ENCODE measurements around the gene TLNRD1.

The TLNRD1 gene

GRCh38 chr15:80989518-80990478 lies 10.9 kb upstream of the TLNRD1 start, which contains the start of gene MESD:
MESD (minus strand) TSS chr15:80989819; CDS start chr15:80989791, 28 bp downstream.
- DNase-seq, result peak; percentile 96
- peaks cover 24% of the 10 kb centered on the region for H3K4me1 ChIP-seq (ENCODE audit: low read length)
- H3K27ac ChIP-seq (ENCODE audit: low read length), result peak within 1 kb of the TSS; percentile 69; the same call in 1 of the 2 replicates
- H3K9me2 ChIP-seq (replicated peaks; ENCODE audit: insufficient read depth, low read length), result no peaks in the 10 kb centered on the region
- H3K4me3 ChIP-seq (ENCODE audit: low read length), result peak within 1 kb of the TSS; percentile 97
- no peaks in the 10 kb centered on the region for H3K36me3 ChIP-seq (replicated peaks; ENCODE audit: insufficient read depth, low read length)
- H3K27me3 ChIP-seq (replicated peaks; ENCODE audit: insufficient read depth, low read length), result no peaks in the 10 kb centered on the region
- no peaks in the 10 kb centered on the region for H3K9me3 ChIP-seq (replicated peaks; ENCODE audit: insufficient read depth, low read length)
- peak within 1 kb of the TSS; percentile 90 for H2AFZ ChIP-seq (ENCODE audit: low read length)
- peaks cover 48% of the 10 kb centered on the region for H3K79me2 ChIP-seq (ENCODE audit: low read length)
- peaks cover 5% of the 10 kb centered on the region; the same call in 1 of the 2 replicates for H3F3A ChIP-seq (ENCODE audit: insufficient read depth, low read length)
- peak within 1 kb of the TSS; percentile 96 for H3K4me2 ChIP-seq (ENCODE audit: low read depth, low read length)
- H4K20me1 ChIP-seq (ENCODE audit: insufficient read depth, low read length), result no peaks in the 10 kb centered on the region
- TF ChIP-seq CTCF (IDR thresholded peaks at IDR 0.05; ENCODE audit: low read length) (no peak), EZH2 (optimal IDR thresholded peaks at IDR 0.05; ENCODE audit: low read depth, low read length) (no peak), EZH2phosphoT487 (IDR thresholded peaks at IDR 0.05; ENCODE audit: low read length) (no peak)
- peak within 1 kb of the TSS; percentile 90 for H3K9ac ChIP-seq (ENCODE audit: low read length)

GRCh38 chr15:80990955-80991354 lies 9.8 kb upstream of the TLNRD1 start:
- Histone ChIP-seq H3K9ac (ENCODE audit: low read length) (no peak overlapping the region), H3K4me3 (ENCODE audit: low read length) (no peak overlapping the region), H3F3A (ENCODE audit: insufficient read depth, low read length) (peaks cover 5% of the 10 kb centered on the region; the same call in 1 of the 2 replicates), H3K4me1 (ENCODE audit: low read length) (peaks cover 27% of the 10 kb centered on the region), H3K4me2 (ENCODE audit: low read depth, low read length) (no peak overlapping the region; the same call in 1 of the 2 replicates), H4K20me1 (ENCODE audit: insufficient read depth, low read length) (no peaks in the 10 kb centered on the region), H2AFZ (ENCODE audit: low read length) (no peak overlapping the region), H3K36me3 (replicated peaks; ENCODE audit: insufficient read depth, low read length) (no peaks in the 10 kb centered on the region), H3K79me2 (ENCODE audit: low read length) (peaks cover 36% of the 10 kb centered on the region), H3K9me2 (replicated peaks; ENCODE audit: insufficient read depth, low read length) (no peaks in the 10 kb centered on the region), H3K9me3 (replicated peaks; ENCODE audit: insufficient read depth, low read length) (no peaks in the 10 kb centered on the region), H3K27ac (ENCODE audit: low read length) (no peak overlapping the region), H3K27me3 (replicated peaks; ENCODE audit: insufficient read depth, low read length) (no peaks in the 10 kb centered on the region)
- TF ChIP-seq EZH2 (optimal IDR thresholded peaks at IDR 0.05; ENCODE audit: low read depth, low read length), result no peak
- no peak for TF ChIP-seq CTCF (IDR thresholded peaks at IDR 0.05; ENCODE audit: low read length)
- TF ChIP-seq EZH2phosphoT487 (IDR thresholded peaks at IDR 0.05; ENCODE audit: low read length), result no peak
- DNase-seq, result no peak

GRCh38 chr15:80991421-80991820 lies 9.3 kb upstream of the TLNRD1 start:
- DNase-seq, result peak; percentile 47
- Histone ChIP-seq H3K79me2 (ENCODE audit: low read length) (peaks cover 32% of the 10 kb centered on the region), H2AFZ (ENCODE audit: low read length) (no peak overlapping the region), H3F3A (ENCODE audit: insufficient read depth, low read length) (peaks cover 5% of the 10 kb centered on the region; the same call in 1 of the 2 replicates), H3K4me2 (ENCODE audit: low read depth, low read length) (no peak overlapping the region), H3K27me3 (replicated peaks; ENCODE audit: insufficient read depth, low read length) (no peaks in the 10 kb centered on the region), H3K9ac (ENCODE audit: low read length) (no peak overlapping the region), H3K9me3 (replicated peaks; ENCODE audit: insufficient read depth, low read length) (no peaks in the 10 kb centered on the region), H3K36me3 (replicated peaks; ENCODE audit: insufficient read depth, low read length) (no peaks in the 10 kb centered on the region), H3K4me3 (ENCODE audit: low read length) (no peak overlapping the region), H3K27ac (ENCODE audit: low read length) (no peak overlapping the region), H3K4me1 (ENCODE audit: low read length) (peaks cover 30% of the 10 kb centered on the region), H3K9me2 (replicated peaks; ENCODE audit: insufficient read depth, low read length) (no peaks in the 10 kb centered on the region), H4K20me1 (ENCODE audit: insufficient read depth, low read length) (no peaks in the 10 kb centered on the region)
- TF ChIP-seq CTCF (IDR thresholded peaks at IDR 0.05; ENCODE audit: low read length) (peak; percentile 23), EZH2phosphoT487 (IDR thresholded peaks at IDR 0.05; ENCODE audit: low read length) (no peak)
